ENCODE measurements around the gene RIC3.

RIC3 gene

DNA sequence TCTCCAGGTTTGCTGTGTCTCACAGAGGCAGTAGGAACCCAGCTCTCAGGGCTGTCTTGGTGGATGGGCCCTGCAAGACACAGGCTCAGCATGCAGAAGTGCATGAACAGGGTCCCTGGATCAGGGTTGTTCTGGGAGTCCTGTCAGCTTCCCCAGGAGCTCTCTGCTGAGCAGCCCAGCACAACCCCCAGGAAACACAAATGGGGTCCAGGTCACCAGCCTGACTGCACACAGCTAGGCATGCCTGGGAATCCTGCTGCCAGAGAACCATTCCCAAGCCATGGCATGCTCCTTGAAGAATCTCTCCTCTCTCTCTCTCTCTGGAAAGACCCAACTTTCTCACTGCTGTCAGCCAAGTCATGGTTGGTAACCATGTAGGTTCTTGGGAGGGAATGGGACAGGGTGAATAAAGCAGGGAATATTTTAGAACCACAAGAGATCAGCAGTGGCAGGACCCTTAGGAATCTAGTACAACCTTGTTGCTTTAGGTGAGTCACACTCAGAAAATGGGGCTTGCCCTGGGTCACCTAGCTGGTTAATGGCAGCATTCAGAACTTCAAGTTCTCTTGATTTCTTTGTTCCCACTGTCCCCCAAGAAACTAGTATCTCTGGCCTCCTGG is 66.4 kb downstream of the RIC3 start:
- no peak for DNase-seq

- no peak for DNase-seq
These were observed 67.4 kb downstream of the RIC3 start for GRCh38 chr11:8101421-8101820.

DNA sequence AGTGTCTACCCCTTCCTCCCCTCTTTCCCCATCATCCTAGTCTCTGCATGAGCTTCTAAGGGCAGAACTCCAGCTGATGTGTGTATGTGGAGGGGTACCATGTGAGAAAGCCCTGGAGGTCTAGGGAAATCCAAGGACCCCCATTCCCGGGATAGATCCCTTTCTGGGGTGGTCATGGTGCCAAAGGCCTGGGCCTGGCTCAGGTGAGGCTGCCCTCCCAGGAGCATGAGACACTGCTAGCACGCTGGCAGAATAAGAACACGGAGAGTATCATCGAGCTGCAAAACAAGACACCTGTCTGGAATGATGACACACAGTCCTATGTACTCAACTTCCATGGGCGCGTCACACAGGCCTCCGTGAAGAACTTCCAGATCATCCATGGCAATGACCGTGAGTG is 68.2 kb downstream of the RIC3 start:
- no peak for DNase-seq

DNA sequence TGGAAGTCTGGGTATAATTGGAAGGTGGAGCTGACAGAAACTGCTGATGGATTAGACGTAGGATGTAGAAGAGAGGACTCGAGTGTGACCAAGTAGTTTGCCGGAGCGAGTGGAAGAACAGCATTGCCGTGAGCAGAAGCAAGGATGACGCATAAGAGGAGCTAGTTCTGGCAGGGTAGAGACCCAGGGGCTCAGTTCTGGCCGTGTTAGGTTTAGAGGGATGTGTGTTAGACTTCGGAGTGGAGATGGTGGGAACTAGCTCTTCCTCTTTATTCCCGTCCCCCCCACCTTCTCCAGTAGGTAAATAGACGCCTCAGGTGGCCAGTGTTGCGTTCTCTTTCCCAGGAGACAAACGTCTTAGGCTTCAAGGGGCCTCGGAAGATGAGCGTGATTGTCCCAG is 68.7 kb downstream of the RIC3 start:
- no peak for DNase-seq

DNA sequence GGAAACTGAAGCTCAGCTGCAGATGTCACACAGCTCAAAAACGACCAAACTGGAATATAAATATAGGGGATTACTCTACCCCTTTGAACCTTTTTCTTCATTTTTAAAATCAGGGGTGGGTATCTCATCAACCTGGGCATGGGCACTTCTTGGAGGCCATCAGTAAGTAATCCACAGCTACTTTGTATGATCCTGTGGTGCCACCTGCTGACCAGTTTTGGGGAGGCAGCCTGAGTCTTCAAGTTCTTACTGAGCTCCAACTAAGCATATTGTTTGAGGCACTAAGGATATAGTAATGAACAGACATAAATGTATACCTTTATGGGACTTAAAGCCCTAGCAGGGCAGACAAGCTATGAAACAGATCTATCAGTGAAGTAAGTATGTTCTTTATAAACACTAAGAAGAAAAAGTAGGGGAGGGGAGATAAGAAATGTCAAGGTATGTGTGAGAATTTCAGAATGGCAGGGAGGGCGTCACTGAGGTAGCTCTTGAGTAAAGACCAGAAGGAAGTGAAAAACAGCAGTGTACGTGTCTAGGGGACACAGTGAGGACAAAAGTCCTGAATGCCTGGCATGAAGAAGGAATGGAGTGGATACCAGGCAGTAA is 69.4 kb downstream of the RIC3 start:
- peak; percentile 80 for DNase-seq

DNA sequence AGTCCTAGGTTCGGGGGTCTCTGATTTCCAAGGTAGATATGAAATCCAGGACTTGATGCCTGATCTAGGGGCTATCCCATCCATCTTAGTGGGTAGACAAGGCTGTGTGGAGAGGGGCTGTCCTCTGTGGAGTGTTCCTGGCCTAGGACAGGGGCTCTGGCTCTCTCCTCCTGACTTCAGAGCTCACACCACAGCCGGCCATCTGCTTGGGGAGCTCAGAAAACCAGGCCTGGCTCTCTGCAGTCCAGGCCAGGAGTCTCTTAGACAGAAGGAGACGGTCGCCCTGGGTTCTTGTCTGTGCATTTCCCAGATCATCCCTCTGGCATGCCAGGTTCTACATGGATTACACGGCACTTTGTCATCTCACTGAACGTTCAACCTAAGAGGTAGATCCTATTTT is 69.9 kb downstream of the RIC3 start:
- DNase-seq: no peak

DNA sequence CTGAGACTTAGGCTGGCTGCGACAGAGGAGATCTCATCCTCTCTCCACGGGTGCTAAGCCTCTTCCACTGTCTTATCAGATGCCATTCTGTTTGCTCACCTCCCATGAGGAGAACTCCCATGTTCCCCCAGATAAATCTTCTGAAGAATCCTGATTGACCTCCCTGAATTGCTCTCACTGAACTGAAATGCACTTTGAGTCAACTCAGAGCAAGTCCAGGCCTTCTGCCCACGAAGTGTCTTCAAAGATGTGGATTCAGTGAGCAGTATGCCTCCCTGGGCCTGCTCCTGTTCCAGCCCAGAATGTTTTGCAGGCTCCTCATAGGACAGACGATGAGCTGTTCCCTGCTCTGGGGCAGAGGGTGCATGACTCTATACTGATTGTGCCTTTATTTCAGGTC is 70.5 kb downstream of the RIC3 start:
- no peak for DNase-seq

DNA sequence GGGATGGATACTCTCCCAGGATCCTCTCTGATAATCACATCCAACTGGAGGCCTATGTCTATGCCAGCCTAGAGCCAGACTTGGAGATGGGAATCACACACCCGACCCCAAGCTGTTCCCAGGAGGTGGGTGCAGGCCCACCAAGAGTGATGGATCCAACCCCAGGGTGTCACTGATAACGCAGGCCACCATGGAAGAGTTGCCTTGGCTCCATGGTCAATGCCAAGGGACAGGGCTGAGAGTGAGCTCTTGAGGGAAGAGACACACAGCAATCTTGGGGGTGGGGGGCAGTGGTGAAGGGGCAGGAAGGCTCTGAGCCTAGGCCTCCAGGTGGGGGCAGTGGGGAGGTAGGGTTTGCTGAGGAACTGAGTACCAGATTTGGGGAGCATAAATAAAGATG is 70.9 kb downstream of the RIC3 start:
- no peak for DNase-seq

GRCh38 chr11:8097468-8097867 is 71.4 kb downstream of the RIC3 start:
- no peak for DNase-seq

DNA sequence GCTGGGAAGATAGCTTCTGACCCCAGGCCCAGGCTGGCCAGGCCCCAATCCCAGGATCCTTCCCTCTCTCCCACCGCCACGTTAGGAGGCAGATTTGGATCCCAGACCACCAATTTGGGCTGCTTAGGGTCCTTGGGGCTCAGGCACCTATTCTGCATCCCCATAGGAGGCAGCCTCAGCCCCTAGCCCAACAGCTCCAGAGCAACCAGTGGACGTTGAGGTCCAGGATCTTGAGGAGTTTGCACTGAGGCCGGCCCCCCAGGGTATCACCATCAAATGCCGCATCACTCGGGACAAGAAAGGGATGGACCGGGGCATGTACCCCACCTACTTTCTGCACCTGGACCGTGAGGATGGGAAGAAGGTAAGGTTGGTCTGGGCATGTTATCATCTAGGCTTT is 71.8 kb downstream of the RIC3 start:
- DNase-seq: no peak

DNA sequence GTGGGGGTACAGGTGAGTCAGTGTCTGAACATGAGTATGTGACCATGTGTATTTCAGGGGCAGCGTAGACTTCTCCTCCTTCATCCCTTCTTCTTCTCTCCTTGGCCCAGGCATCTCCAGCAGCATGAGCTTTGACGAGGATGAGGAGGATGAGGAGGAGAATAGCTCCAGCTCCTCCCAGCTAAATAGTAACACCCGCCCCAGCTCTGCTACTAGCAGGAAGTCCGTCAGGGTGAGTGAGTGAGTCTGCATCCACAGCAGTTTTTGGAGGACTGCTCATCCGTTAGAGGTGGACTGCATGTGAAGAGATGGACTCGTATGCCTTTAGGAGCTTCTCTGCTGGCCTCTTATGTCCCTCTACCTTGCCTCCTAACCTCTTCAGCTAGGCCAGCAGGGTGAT is 72.2 kb downstream of the RIC3 start:
- no peak for DNase-seq

DNA sequence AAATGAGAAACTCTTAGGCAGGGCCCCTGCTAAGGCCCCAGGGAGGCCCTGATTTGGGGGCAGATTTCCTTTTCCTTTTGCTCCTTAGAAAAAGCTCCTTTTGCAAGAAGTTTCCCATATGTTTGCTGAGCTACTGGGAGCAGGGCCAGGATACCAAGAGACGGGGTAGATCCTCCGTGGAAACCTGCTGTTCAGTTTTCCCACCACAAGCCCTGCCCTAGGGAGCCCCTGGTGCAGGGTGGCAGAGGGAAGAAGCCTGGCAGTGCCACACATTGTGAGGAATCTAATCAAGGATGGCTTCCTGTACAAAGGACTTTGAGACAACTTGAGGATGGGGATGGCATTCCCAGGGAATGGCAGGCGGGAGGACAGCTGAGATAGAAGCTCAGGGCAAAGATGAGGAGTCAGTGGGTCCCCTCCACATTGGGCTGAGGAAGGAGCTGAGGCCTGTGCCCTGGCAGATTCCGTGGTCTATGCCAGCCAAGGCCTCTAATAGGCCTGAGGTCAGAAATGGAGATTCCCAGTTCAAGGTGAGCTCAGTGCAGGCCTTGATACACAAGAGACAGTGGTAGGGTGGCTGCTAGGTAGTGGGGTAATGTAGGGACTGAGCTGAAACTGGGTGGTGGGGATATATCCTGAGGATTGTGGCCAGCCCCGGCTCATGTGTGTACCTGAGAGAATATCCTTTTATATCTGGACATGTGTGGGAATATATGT is 72.9 kb downstream of the RIC3 start:
- DNase-seq: no peak

DNA sequence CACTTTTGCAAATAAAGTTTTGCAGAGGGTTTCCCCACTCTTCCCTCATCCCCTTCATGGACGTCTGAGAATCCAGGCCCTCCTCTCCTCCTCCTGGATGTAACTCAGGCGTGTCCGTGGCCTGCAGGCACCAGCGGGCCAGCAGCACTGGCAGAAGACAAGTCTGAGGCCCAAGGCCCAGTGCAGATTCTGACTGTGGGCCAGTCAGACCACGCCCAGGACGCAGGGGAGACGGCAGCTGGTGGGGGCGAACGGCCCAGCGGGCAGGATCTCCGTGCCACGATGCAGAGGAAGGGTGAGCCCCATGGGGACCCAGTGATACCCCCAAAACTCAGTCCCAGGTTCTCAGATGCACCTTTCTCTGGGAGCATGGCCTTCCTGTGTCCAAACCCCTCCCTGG is 73.5 kb downstream of the RIC3 start:
- no peak for DNase-seq

- DNase-seq: no peak
These were observed 74.2 kb downstream of the RIC3 start for GRCh38 chr11:8094656-8095055.

DNA sequence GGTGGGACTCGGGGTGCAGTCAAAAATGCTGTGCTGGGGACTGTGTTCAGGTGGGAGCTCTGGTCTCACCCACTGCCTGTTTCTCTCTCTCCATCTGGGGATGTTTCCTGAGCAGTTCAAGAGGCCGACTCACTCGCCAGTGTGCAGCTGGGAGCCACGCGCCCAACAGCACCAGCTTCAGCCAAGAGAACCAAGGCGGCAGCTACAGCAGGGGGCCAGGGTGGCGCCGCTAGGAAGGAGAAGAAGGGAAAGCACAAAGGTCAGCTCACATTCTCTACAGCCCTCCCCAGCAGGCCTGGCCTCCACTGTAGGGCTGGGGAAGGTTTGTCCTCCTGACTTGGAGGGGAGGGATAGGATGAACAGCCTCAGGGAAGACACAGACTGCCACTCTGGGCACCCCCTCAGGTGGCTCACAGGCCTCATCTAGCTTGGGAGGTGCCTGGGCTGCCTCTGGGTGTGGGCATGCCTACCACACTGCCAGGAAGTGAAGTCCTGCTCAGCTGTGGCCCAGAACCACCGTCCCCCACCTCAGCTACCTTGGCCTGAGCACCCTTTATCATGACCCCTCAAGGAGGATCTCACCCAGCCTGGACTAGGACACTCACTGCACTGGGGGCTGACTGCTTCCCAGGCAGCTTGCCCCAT is 74.8 kb downstream of the RIC3 start:
- no peak for DNase-seq

- peak; percentile 63 to 75 for DNase-seq
These were observed 76.0 kb downstream of the RIC3 start for GRCh38 chr11:8092587-8093424.

GRCh38 chr11:8091721-8092120 is 77.1 kb downstream of the RIC3 start:
- no peak for DNase-seq

GRCh38 chr11:8090756-8091155 is 78.1 kb downstream of the RIC3 start:
- peak; percentile 37 to 62 for DNase-seq

- DNase-seq: no peak
These were observed 78.9 kb downstream of the RIC3 start for GRCh38 chr11:8089791-8090510.

DNA sequence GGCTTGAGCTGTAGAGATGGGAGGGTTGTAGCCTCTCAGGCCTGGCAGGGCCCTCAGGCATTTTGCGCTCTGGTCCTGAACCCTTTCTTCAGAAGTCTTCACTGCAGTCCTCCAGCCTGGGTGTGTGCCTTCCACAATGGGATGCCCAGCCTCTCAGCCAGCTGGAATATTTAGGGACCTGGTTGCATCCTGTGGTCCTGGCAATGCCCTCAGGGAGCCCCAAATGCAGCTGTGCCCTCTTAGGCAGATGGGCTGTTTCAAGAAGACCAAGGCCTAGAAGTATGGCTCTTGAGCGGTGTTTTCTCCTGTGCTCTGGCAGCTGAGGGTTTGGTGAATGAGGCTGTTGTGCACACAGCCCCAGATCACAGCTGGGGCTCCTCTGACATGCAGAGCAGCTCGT is 81.1 kb downstream of the RIC3 start:
- no peak for DNase-seq

DNA sequence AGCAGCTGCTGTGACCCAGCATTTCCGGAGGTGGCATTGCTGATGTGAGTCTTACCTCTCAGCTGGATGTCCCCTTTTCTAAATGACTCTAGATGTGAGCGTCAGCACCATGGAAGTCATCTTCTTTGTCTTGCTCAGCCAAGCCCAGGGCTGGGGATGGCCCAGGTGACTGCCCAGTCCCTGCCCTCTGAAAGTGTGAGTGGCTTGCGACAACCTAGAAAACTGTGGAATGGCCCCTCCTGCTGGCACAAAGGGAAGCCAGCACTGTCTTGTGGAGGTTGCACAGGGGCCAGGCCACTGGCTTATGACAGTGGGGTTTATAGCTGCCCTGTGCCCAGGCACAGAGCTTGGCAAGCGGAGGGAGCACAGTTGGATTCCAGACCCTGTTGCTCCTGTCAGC is 81.6 kb downstream of the RIC3 start:
- DNase-seq: peak in 1 of 2 experiments; percentile 6

GRCh38 chr11:8086571-8086970 is 82.3 kb downstream of the RIC3 start:
- no peak for DNase-seq

All from activated CD4-positive, alpha-beta T cell treated with anti-CD3 and anti-CD28 coated beads, Interleukin-2, amount 50 U/mL, for 48 hours (primary cell).